Panc1 (cell line): ENCODE results near the gene SCNN1B.

Experiments
- TF ChIP-seq, protein P1 (sequence below): fragments of 450-650 bp; IDR thresholded peaks from 2 replicates; pipeline ENCODE4 v1.5.1; 2017; ENCODE audit warnings: mild to moderate bottlenecking
- TF ChIP-seq, protein P2 (sequence below), 2 experiments: IDR thresholded peaks; 2 replicates each; pipeline ENCODE4 v1.6.1; 2011 to 2012; ENCODE audit warnings: low read depth in 2 of 2, control low read depth in 1 of 2, low read length in 1 of 2, mild to moderate bottlenecking in 1 of 2, moderate library complexity in 1 of 2; ENCODE audit not compliant: insufficient read depth in 1 of 2

DNA sequence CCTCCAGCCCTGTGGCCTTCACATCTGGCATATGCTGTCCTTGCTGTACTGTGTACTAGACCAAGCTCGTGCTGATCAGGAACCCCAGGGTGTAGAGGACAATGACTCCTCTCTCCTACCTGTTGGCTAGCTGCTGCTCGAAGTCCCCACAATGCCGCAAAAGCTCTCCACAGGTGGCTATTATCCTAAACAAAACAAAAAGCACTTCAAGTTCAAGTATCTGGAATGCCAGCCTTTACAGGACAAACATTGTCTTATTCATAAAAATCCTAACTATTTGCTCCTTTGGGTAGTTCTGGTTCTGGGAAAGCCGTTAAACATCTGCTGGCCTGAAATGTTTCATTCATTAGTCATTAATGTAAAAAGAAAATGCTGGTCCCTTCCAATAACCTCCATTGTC is 108.1 kb downstream of the SCNN1B start:
- TF ChIP-seq, protein P1, sequence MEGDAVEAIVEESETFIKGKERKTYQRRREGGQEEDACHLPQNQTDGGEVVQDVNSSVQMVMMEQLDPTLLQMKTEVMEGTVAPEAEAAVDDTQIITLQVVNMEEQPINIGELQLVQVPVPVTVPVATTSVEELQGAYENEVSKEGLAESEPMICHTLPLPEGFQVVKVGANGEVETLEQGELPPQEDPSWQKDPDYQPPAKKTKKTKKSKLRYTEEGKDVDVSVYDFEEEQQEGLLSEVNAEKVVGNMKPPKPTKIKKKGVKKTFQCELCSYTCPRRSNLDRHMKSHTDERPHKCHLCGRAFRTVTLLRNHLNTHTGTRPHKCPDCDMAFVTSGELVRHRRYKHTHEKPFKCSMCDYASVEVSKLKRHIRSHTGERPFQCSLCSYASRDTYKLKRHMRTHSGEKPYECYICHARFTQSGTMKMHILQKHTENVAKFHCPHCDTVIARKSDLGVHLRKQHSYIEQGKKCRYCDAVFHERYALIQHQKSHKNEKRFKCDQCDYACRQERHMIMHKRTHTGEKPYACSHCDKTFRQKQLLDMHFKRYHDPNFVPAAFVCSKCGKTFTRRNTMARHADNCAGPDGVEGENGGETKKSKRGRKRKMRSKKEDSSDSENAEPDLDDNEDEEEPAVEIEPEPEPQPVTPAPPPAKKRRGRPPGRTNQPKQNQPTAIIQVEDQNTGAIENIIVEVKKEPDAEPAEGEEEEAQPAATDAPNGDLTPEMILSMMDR: no peak
- TF ChIP-seq, protein P2, sequence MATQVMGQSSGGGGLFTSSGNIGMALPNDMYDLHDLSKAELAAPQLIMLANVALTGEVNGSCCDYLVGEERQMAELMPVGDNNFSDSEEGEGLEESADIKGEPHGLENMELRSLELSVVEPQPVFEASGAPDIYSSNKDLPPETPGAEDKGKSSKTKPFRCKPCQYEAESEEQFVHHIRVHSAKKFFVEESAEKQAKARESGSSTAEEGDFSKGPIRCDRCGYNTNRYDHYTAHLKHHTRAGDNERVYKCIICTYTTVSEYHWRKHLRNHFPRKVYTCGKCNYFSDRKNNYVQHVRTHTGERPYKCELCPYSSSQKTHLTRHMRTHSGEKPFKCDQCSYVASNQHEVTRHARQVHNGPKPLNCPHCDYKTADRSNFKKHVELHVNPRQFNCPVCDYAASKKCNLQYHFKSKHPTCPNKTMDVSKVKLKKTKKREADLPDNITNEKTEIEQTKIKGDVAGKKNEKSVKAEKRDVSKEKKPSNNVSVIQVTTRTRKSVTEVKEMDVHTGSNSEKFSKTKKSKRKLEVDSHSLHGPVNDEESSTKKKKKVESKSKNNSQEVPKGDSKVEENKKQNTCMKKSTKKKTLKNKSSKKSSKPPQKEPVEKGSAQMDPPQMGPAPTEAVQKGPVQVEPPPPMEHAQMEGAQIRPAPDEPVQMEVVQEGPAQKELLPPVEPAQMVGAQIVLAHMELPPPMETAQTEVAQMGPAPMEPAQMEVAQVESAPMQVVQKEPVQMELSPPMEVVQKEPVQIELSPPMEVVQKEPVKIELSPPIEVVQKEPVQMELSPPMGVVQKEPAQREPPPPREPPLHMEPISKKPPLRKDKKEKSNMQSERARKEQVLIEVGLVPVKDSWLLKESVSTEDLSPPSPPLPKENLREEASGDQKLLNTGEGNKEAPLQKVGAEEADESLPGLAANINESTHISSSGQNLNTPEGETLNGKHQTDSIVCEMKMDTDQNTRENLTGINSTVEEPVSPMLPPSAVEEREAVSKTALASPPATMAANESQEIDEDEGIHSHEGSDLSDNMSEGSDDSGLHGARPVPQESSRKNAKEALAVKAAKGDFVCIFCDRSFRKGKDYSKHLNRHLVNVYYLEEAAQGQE (IDR thresholded peaks at IDR 0.05; ENCODE audit: insufficient read depth in 1 of 2, low read depth in 2 of 2, low read length in 1 of 2): no peak
